Epithelial cell of esophagus (primary cell): ENCODE data around the gene TTC27.

ENCODE experiments used
- DNase-seq: peaks from one replicate; pipeline ENCODE4 v3.0.0; 2010; ENCODE audit warnings: low read depth
- H3K4me3 ChIP-seq: 2 replicates; pipeline ENCODE4 v1.5.1; 2011; ENCODE audit warnings: mild to moderate bottlenecking, low read length, control low read depth
- TF ChIP-seq, protein P1 (sequence below): IDR thresholded peaks from 2 replicates; pipeline ENCODE4 v1.5.1; 2011; ENCODE audit warnings: low read depth, mild to moderate bottlenecking, low read length, control low read depth, inconsistent platforms; ENCODE audit not compliant: insufficient read depth; ENCODE audit errors: missing control alignments

The TTC27 gene

DNA sequence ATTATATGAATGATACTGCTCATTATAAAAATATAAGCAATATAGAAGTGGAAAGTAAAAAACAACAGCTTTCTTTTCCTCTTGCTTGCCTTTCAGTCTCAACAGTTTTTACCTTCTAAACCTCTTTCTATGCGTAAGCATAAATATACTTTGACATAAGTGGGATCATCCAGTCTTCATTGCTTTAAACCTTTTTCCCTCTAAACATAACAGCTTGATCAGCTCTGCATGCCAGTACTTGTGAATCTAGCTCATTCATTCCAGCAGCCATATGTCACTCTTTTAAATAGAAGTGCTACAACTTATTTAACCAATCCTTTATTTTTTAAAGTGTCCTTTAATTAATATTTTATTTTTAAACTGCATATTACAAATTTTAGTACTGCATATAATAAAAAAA, 88.1 kb downstream of the TTC27 start:
- peak; percentile 87 for DNase-seq
- TF ChIP-seq, protein P1, sequence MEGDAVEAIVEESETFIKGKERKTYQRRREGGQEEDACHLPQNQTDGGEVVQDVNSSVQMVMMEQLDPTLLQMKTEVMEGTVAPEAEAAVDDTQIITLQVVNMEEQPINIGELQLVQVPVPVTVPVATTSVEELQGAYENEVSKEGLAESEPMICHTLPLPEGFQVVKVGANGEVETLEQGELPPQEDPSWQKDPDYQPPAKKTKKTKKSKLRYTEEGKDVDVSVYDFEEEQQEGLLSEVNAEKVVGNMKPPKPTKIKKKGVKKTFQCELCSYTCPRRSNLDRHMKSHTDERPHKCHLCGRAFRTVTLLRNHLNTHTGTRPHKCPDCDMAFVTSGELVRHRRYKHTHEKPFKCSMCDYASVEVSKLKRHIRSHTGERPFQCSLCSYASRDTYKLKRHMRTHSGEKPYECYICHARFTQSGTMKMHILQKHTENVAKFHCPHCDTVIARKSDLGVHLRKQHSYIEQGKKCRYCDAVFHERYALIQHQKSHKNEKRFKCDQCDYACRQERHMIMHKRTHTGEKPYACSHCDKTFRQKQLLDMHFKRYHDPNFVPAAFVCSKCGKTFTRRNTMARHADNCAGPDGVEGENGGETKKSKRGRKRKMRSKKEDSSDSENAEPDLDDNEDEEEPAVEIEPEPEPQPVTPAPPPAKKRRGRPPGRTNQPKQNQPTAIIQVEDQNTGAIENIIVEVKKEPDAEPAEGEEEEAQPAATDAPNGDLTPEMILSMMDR = no peak
- H3K4me3 ChIP-seq = peak overlapping the region; percentile 5

DNA sequence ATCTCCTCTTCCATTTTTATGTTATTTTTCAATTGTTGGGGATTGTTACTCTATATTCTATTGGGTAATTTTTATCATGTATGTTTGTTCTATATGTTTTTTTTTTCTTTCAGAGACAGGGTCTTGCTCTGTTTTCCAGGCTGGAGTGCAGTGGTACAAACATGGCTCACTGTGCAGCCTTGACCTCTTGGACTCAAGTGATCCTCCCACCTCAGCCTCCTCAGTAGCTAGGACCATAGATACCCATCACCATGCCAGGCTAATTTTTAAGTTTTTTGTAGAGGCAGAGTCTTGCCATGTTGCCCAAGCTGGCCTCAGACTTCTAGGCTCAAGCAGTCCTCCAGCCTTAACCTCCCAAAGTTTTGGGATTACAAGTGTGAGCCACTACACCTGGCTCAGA, 88.7 kb downstream of the TTC27 start:
- no peak overlapping the region for H3K4me3 ChIP-seq
- TF ChIP-seq, protein P1 = no peak
- no peak for DNase-seq

DNA sequence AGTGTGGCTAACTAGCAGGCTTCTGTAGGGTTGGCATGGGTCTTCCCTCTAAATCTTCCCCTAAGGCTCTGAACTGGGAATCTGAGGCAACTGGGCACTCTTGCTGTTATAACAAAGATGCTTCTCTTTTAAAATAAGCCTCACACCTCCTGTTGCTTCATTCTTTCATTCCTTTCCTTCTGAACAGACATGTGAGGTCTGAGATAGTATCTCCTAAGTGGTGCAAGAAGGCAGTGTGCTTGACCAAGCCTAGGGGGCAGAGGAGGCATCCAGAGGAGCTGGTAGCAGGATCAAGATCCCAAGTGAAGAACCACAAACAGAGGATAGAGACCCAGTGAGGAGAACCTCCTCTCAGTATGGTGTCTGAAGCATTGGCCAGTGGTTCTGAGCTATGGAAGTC, 90.9 kb downstream of the TTC27 start:
- DNase-seq = no peak
- H3K4me3 ChIP-seq = no peak overlapping the region
- TF ChIP-seq, protein P1 = no peak

- TF ChIP-seq, protein P1 = no peak
- H3K4me3 ChIP-seq = no peak overlapping the region
- DNase-seq = no peak
These were observed 91.6 kb downstream of the TTC27 start for GRCh38 chr2:32719430-32719829.

GRCh38 chr2:32719933-32720716, 92.3 kb downstream of the TTC27 start:
- H3K4me3 ChIP-seq = no peak overlapping the region
- TF ChIP-seq, protein P1 = no peak
- DNase-seq = no peak

DNA sequence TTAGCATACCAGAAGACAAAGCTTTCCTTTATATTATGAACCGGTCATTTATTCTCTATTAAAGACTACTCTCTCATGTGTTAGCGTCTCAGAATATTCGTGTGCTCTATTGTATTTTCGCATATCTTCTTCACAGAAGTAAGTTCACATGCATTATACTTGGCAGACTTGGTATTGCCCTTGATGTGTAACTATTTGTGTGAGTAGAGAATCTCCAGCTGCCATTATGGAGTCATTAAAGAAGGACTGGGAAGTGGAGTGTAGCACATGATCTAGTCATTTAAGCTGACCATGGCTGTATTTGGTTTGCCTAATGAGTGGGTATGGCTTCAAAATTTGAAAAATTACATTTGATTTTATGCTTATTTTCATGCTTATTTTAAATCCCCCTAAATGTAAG, 92.9 kb downstream of the TTC27 start:
- DNase-seq = no peak
- H3K4me3 ChIP-seq = no peak overlapping the region
- TF ChIP-seq, protein P1 = no peak

- TF ChIP-seq, protein P1 = no peak
- H3K4me3 ChIP-seq = no peak overlapping the region
- DNase-seq = no peak
These were observed 93.5 kb downstream of the TTC27 start for GRCh38 chr2:32721376-32721775.
